Nephron (organoid): ENCODE results near the gene DNAAF8.
A peak's percentile ranks its signal among the peaks of the same experiment; 100 is the strongest.

Experiments used
- H3K27ac Mint-ChIP-seq, 3 experiments: 2 replicates each; pipeline ENCODE4 v1.8.0; 2020; ENCODE audit warnings: mixed read lengths in 3 of 3, mild to moderate bottlenecking in 2 of 3, moderate library complexity in 1 of 3
- H3K27me3 Mint-ChIP-seq: 2 replicates; pipeline ENCODE4 v1.8.0; 2021; ENCODE audit warnings: low read depth, mild to moderate bottlenecking, moderate library complexity, mixed read lengths
- H3K36me3 Mint-ChIP-seq: 2 replicates; pipeline ENCODE4 v1.8.0; 2020; ENCODE audit warnings: low read depth, mixed read lengths
- H3K4me1 Mint-ChIP-seq: 2 replicates; pipeline ENCODE4 v1.8.0; 2020; ENCODE audit warnings: mixed read lengths
- H3K4me3 Mint-ChIP-seq, 3 experiments: 2 replicates each; pipeline ENCODE4 v1.8.0; 2020; ENCODE audit warnings: mild to moderate bottlenecking in 3 of 3, mixed read lengths in 3 of 3, moderate library complexity in 2 of 3
- H3K9me3 Mint-ChIP-seq: 2 replicates; pipeline ENCODE4 v1.8.0; 2020; ENCODE audit warnings: mixed read lengths
- TF ChIP-seq, protein P1 (sequence below), 3 experiments: fragments of 200-600 bp; sonication (generic); IDR thresholded peaks; one replicate each; pipeline ENCODE4 v1.5.0; 2021; ENCODE audit warnings: antibody characterized with exemption in 3 of 3; ENCODE audit not compliant: unreplicated experiment in 3 of 3

DNAAF8 gene

DNA sequence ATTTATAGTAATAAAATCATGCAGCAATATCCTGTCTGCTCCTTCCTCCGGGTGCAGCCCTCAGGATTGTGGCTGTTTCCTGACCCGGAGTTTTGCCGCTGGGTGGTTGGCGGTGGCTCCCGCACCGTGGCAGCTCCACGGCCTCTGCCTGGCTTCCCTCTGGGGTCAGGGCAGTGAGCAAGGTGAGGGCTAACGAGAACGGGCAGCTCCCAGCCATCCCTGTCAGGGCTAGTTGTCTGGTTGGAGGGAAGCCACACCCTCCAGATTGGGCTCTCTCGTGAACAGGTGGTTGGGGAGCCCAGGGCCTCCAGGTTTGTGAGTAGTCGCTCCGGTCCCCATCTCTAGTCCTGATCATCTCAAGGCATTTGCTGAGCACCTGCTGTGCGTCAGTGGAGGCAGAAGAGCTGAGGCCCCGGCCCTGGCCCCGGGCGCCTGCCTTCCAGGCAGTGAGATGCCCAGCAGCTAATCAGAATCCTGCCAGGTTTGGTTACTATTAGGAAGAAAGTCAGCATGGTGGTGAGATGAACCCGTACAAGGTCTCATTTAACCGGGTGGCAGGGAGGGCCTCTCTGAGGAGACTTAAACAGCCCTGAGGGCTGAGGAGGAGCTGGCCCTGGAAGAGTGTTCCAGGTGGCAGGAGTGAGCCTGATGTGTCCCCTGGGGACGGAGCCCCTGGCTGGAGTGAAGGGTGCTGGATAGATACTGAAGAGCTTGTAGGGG lies 43.2 kb upstream of the DNAAF8 start:
- H3K36me3 Mint-ChIP-seq, result peaks cover 7% of the 10 kb centered on the region
- H3K27me3 Mint-ChIP-seq, result no peaks in the 10 kb centered on the region
- TF ChIP-seq, protein P1, sequence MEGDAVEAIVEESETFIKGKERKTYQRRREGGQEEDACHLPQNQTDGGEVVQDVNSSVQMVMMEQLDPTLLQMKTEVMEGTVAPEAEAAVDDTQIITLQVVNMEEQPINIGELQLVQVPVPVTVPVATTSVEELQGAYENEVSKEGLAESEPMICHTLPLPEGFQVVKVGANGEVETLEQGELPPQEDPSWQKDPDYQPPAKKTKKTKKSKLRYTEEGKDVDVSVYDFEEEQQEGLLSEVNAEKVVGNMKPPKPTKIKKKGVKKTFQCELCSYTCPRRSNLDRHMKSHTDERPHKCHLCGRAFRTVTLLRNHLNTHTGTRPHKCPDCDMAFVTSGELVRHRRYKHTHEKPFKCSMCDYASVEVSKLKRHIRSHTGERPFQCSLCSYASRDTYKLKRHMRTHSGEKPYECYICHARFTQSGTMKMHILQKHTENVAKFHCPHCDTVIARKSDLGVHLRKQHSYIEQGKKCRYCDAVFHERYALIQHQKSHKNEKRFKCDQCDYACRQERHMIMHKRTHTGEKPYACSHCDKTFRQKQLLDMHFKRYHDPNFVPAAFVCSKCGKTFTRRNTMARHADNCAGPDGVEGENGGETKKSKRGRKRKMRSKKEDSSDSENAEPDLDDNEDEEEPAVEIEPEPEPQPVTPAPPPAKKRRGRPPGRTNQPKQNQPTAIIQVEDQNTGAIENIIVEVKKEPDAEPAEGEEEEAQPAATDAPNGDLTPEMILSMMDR (IDR thresholded peaks at IDR 0.05; ENCODE audit: unreplicated experiment in 3 of 3), result no peak
- no peak overlapping the region for H3K27ac Mint-ChIP-seq
- peak overlapping the region; percentile 78 to 80 (median 80) for H3K4me3 Mint-ChIP-seq
- peaks cover 9% of the 10 kb centered on the region for H3K4me1 Mint-ChIP-seq
- no peaks in the 10 kb centered on the region for H3K9me3 Mint-ChIP-seq

DNA sequence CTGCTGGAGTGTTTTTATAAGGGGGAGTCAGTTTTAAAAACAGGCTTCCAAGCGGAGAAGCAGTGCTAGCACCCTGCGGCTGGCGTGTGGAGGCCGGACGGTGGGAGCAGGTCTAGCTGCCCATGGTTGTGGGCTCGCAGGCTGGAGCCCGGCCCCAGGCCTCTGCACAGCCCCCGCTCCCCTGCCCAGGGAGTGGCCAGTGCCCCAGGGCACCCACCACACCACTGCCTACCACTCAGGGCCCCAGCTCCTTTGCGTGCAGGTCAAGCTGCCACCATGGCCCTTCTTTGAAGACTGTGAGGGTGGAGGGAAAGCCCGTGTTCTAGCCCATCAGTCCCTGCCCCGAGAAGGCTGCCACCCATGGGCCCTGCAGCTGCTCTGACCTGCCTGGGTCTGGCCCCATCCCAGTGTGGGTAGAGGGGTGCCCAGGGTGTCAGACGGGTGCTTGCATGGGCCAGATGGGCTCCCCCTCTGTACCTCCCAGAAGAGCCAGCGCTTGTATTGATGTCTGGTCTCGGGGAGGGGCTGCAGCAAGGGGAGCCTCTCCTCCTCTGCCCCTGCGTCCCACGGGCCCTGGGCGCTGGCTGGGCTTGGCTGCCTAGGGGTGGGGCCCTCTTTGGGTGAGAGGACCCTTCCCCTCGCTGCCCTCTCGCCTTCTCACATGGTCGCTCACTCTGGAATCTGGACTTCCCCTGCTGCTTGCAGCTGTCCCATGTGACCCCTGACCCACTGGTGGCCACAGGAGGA lies 42.5 kb upstream of the DNAAF8 start:
- Mint-ChIP-seq H3K9me3 (no peaks in the 10 kb centered on the region), H3K36me3 (peaks cover 7% of the 10 kb centered on the region), H3K4me3 (peak overlapping the region; percentile 78 to 80 (median 80)), H3K27ac (no peak overlapping the region), H3K27me3 (no peaks in the 10 kb centered on the region), H3K4me1 (peaks cover 9% of the 10 kb centered on the region)
- TF ChIP-seq, protein P1 (IDR thresholded peaks at IDR 0.05; ENCODE audit: unreplicated experiment in 3 of 3), result no peak

DNA sequence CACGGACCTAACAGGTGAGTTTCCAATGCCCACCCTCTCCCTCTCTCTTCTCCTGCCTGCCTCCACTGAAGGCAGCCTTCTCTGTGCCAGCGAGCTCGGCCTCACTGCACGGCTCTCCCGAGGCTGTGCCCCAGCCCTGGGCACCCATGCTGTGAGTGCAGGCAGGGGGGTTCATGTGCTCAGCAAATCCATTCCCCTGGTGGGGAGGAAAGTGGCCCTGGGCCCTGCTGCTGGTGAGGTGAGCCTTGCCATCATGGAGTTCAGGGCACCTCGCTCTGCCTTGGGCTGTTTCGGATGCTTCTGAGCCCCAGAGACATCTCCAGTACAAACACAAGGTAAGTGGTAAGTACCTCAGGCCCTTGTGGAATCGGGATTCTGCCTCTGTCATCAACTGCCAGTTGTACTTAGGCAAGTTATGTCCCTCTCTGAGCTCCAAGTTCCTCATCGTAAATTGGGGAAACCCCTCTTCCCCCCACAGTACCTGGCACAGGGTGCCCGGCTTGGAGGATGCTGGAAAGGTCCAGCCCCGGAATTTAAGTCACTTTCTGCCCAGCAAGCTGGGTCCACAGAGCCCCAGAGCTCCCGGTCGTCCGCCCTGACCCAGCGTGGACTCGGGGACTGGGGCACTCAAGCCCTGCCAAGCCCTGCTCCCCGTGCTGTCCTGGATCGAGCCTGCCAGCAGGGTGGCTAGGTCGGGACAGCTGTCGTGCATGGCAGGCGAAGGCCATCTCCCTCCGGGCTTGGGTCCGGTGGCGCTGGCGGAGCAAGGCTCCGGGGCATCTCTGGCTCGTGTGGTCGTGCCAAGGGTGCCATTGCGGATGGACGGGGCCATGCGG lies 41.7 kb upstream of the DNAAF8 start:
- Mint-ChIP-seq H3K27ac (peak overlapping the region in 2 of 3 experiments; percentile 79 to 86), H3K36me3 (peaks cover 4% of the 10 kb centered on the region), H3K4me3 (peak overlapping the region; percentile 86 to 87 (median 86)), H3K9me3 (no peaks in the 10 kb centered on the region), H3K27me3 (no peaks in the 10 kb centered on the region), H3K4me1 (peaks cover 9% of the 10 kb centered on the region)
- TF ChIP-seq, protein P1 (IDR thresholded peaks at IDR 0.05; ENCODE audit: unreplicated experiment in 3 of 3), result no peak

DNA sequence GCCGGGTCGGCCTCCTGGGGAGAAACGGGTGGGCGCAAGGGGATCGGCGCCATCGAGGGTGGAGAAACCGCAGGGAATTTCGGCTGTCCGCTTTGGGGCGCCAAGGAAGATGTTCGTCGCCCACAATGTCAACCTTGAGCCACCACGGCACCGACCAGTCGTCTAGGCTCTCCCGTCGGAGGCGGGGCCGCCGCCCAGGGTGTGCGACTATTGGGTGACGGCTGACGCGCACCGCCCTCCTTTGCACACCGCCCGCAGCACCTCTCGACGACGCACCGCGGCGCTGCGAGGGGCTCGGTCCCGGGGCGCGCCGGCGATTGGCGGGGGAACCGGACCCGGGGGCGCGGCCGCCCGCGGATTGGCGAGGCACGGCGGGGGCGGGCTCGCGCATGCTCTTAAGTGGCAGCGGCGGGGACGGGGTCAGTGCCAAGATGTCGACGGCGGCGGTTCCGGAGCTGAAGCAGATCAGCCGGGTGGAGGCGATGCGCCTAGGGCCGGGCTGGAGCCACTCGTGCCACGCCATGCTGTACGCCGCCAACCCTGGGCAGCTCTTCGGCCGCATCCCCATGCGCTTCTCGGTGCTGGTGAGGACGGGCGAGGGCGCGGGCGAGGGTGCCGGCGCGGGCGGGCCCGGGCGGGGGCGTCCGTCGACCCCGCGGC lies 40.9 kb upstream of the DNAAF8 start, which contains the start of gene NUDT16L1:
Gene NUDT16L1, plus strand, starts transcription at position 267 of the 660 bp plus-strand sequence. Its CDS starts 165 bp downstream, at position 432.
- Mint-ChIP-seq H3K36me3 (peaks cover 3% of the 10 kb centered on the region), H3K4me1 (peaks cover 9% of the 10 kb centered on the region), H3K27ac (peak within 1 kb of the TSS in 2 of 3 experiments; percentile 80 to 88), H3K9me3 (no peaks in the 10 kb centered on the region), H3K4me3 (peak within 1 kb of the TSS; percentile 88 to 91 (median 91)), H3K27me3 (no peaks in the 10 kb centered on the region)
- TF ChIP-seq, protein P1 (IDR thresholded peaks at IDR 0.05; ENCODE audit: unreplicated experiment in 3 of 3), result peak in 1 of 3 experiments; percentile 25

DNA sequence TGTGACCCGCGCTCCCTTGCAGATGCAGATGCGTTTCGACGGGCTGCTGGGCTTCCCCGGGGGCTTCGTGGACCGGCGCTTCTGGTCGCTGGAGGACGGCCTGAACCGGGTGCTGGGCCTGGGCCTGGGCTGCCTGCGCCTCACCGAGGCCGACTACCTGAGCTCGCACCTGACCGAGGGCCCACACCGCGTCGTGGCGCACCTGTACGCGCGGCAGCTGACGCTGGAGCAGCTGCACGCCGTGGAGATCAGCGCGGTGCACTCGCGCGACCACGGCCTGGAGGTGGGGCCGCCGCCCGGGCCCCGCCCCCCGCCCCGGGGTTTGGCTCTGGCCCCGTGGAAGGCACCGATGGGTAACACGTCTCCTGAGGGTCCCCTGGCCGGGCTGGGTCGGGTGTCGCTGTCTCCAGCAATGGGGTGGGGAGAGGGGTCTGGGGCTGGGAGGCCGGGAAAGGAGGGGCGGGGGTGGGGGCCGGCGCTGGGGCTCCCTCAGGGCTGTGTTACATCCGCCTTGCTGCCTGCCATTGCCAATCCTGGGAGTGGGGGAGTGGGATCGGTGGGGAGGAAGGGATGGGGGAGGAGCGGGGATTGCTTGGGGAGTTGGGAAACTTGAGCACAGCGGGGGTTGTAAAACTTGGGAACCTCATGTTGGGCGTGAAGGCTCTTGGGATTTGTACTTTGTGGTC lies 40.2 kb upstream of the DNAAF8 start:
- TF ChIP-seq, protein P1 (IDR thresholded peaks at IDR 0.05; ENCODE audit: unreplicated experiment in 3 of 3), result no peak
- no peaks in the 10 kb centered on the region for H3K27me3 Mint-ChIP-seq
- H3K27ac Mint-ChIP-seq, result peak overlapping the region in 2 of 3 experiments; percentile 80 to 88
- H3K4me1 Mint-ChIP-seq, result peaks cover 9% of the 10 kb centered on the region
- H3K4me3 Mint-ChIP-seq, result peak overlapping the region; percentile 88 to 91 (median 91)
- H3K36me3 Mint-ChIP-seq, result peaks cover 5% of the 10 kb centered on the region
- H3K9me3 Mint-ChIP-seq, result no peaks in the 10 kb centered on the region
